ENCODE measurements around the gene SP140L. TPM values are rescaled to one million over a fixed set of nuclear protein-coding genes. Genes with fewer than 3 reads are reported as not detected.
A peak's percentile ranks its signal among the peaks of the same experiment; 100 is the strongest.
"Not testable (repeated sequence)": the region's sequence is repeated elsewhere in the genome, so short reads cannot be mapped to it uniquely, and the experiment has no call there.

Gene SP140L
- total and polyA plus RNA-seq, 2 donors, result 11.9 to 26.5 TPM

GRCh38 chr2:230306474-230306873 lies 20.5 kb upstream of the SP140L start:
- Histone ChIP-seq H3K27me3 (ENCODE audit: control insufficient read depth in 2 of 2, insufficient read depth in 1 of 2, low read length in 1 of 2) (no peaks in the 10 kb centered on the region), H3K4me3 (ENCODE audit: low read length in 2 of 2) (no peak overlapping the region), H3K9me3 (ENCODE audit: control insufficient read depth in 2 of 2, insufficient read depth in 1 of 2, low read length in 1 of 2) (peaks cover 0 to 23% of the 10 kb centered on the region in 2 donors), H3K27ac (ENCODE audit: low read depth in 1 of 2, low read length in 1 of 2) (no peak overlapping the region), H3K4me1 (ENCODE audit: control insufficient read depth in 2 of 2, insufficient read depth in 2 of 2, low read length in 2 of 2) (no peaks in the 10 kb centered on the region), H3K36me3 (ENCODE audit: control insufficient read depth in 2 of 2, insufficient read depth in 2 of 2, low read length in 1 of 2) (no peaks in the 10 kb centered on the region)
- DNase-seq (ENCODE audit: low read depth in 6 of 9, low spot score in 9 of 9), result no peak
- 50% methylated on average over 2 of the region's 2 CpGs for WGBS

- H3K27me3 ChIP-seq (ENCODE audit: control insufficient read depth in 2 of 2, insufficient read depth in 1 of 2, low read length in 1 of 2), result no peaks in the 10 kb centered on the region
- H3K4me3 ChIP-seq (ENCODE audit: low read length in 2 of 2), result no peak overlapping the region
- 98% methylated on average over 2 of the region's 2 CpGs for WGBS
- no peaks in the 10 kb centered on the region for H3K4me1 ChIP-seq (ENCODE audit: control insufficient read depth in 2 of 2, insufficient read depth in 2 of 2, low read length in 2 of 2)
- no peak overlapping the region for H3K27ac ChIP-seq (ENCODE audit: low read depth in 1 of 2, low read length in 1 of 2)
- no peaks in the 10 kb centered on the region for H3K36me3 ChIP-seq (ENCODE audit: control insufficient read depth in 2 of 2, insufficient read depth in 2 of 2, low read length in 1 of 2)
- peaks cover 0 to 23% of the 10 kb centered on the region in 2 donors for H3K9me3 ChIP-seq (ENCODE audit: control insufficient read depth in 2 of 2, insufficient read depth in 1 of 2, low read length in 1 of 2)
- DNase-seq (ENCODE audit: low read depth in 6 of 9, low spot score in 9 of 9), result no peak
These were observed 19.5 kb upstream of the SP140L start for GRCh38 chr2:230307485-230307884.

GRCh38 chr2:230308402-230309000 lies 18.5 kb upstream of the SP140L start:
- no peaks in the 10 kb centered on the region for H3K4me1 ChIP-seq (ENCODE audit: control insufficient read depth in 2 of 2, insufficient read depth in 2 of 2, low read length in 2 of 2)
- no peaks in the 10 kb centered on the region for H3K36me3 ChIP-seq (ENCODE audit: control insufficient read depth in 2 of 2, insufficient read depth in 2 of 2, low read length in 1 of 2)
- no peaks in the 10 kb centered on the region for H3K27me3 ChIP-seq (ENCODE audit: control insufficient read depth in 2 of 2, insufficient read depth in 1 of 2, low read length in 1 of 2)
- no peak overlapping the region for H3K27ac ChIP-seq (ENCODE audit: low read depth in 1 of 2, low read length in 1 of 2)
- DNase-seq (ENCODE audit: low read depth in 6 of 9, low spot score in 9 of 9), result no peak
- no peak overlapping the region for H3K4me3 ChIP-seq (ENCODE audit: low read length in 2 of 2)
- 98% methylated on average over 12 of the region's 12 CpGs for WGBS
- peaks cover 0 to 23% of the 10 kb centered on the region in 2 donors for H3K9me3 ChIP-seq (ENCODE audit: control insufficient read depth in 2 of 2, insufficient read depth in 1 of 2, low read length in 1 of 2)

GRCh38 chr2:230310792-230311191 lies 16.2 kb upstream of the SP140L start:
- H3K27ac ChIP-seq (ENCODE audit: low read depth in 1 of 2, low read length in 1 of 2); H3K4me1 ChIP-seq (ENCODE audit: control insufficient read depth in 2 of 2, insufficient read depth in 2 of 2, low read length in 2 of 2); H3K4me3 ChIP-seq (ENCODE audit: low read length in 2 of 2); H3K36me3 ChIP-seq (ENCODE audit: control insufficient read depth in 2 of 2, insufficient read depth in 2 of 2, low read length in 1 of 2); H3K27me3 ChIP-seq (ENCODE audit: control insufficient read depth in 2 of 2, insufficient read depth in 1 of 2, low read length in 1 of 2); DNase-seq (ENCODE audit: low read depth in 6 of 9, low spot score in 9 of 9): not testable (repeated sequence)
- H3K9me3 ChIP-seq (ENCODE audit: control insufficient read depth in 2 of 2, insufficient read depth in 1 of 2, low read length in 1 of 2), result peaks cover 0 to 16% of the 10 kb centered on the region in 2 donors
- WGBS, result 93% methylated on average over 1 of the region's 5 CpGs

- not testable (repeated sequence) for H3K27me3 ChIP-seq (ENCODE audit: control insufficient read depth in 2 of 2, insufficient read depth in 1 of 2, low read length in 1 of 2); H3K4me1 ChIP-seq (ENCODE audit: control insufficient read depth in 2 of 2, insufficient read depth in 2 of 2, low read length in 2 of 2); H3K4me3 ChIP-seq (ENCODE audit: low read length in 2 of 2); H3K36me3 ChIP-seq (ENCODE audit: control insufficient read depth in 2 of 2, insufficient read depth in 2 of 2, low read length in 1 of 2); H3K9me3 ChIP-seq (ENCODE audit: control insufficient read depth in 2 of 2, insufficient read depth in 1 of 2, low read length in 1 of 2); DNase-seq (ENCODE audit: low read depth in 6 of 9, low spot score in 9 of 9); H3K27ac ChIP-seq (ENCODE audit: low read depth in 1 of 2, low read length in 1 of 2)
- WGBS, result 94% methylated on average over 1 of the region's 1 CpG
These were observed 15.4 kb upstream of the SP140L start for GRCh38 chr2:230311634-230312033.

- no peaks in the 10 kb centered on the region for H3K9me3 ChIP-seq (ENCODE audit: control insufficient read depth in 2 of 2, insufficient read depth in 1 of 2, low read length in 1 of 2)
- no peak overlapping the region for H3K27ac ChIP-seq (ENCODE audit: low read depth in 1 of 2, low read length in 1 of 2)
- peaks cover 1 to 5% of the 10 kb centered on the region in 2 donors for H3K4me1 ChIP-seq (ENCODE audit: control insufficient read depth in 2 of 2, insufficient read depth in 2 of 2, low read length in 2 of 2)
- DNase-seq (ENCODE audit: low read depth in 6 of 9, low spot score in 9 of 9), result no peak
- no peaks in the 10 kb centered on the region for H3K27me3 ChIP-seq (ENCODE audit: control insufficient read depth in 2 of 2, insufficient read depth in 1 of 2, low read length in 1 of 2)
- no peaks in the 10 kb centered on the region for H3K36me3 ChIP-seq (ENCODE audit: control insufficient read depth in 2 of 2, insufficient read depth in 2 of 2, low read length in 1 of 2)
- 100% methylated on average over 2 of the region's 2 CpGs for WGBS
- H3K4me3 ChIP-seq (ENCODE audit: low read length in 2 of 2), result no peak overlapping the region
These were observed 14.4 kb upstream of the SP140L start for GRCh38 chr2:230312638-230313037.

GRCh38 chr2:230317366-230317765 lies 9.6 kb upstream of the SP140L start:
- Histone ChIP-seq H3K27ac (ENCODE audit: low read depth in 1 of 2, low read length in 1 of 2) (peak overlapping the region in 1 of 2 donors; percentile 89), H3K9me3 (ENCODE audit: control insufficient read depth in 2 of 2, insufficient read depth in 1 of 2, low read length in 1 of 2) (peaks cover 0 to 3% of the 10 kb centered on the region in 2 donors), H3K27me3 (ENCODE audit: control insufficient read depth in 2 of 2, insufficient read depth in 1 of 2, low read length in 1 of 2) (no peaks in the 10 kb centered on the region), H3K36me3 (ENCODE audit: control insufficient read depth in 2 of 2, insufficient read depth in 2 of 2, low read length in 1 of 2) (no peaks in the 10 kb centered on the region), H3K4me3 (ENCODE audit: low read length in 2 of 2) (no peak overlapping the region), H3K4me1 (ENCODE audit: control insufficient read depth in 2 of 2, insufficient read depth in 2 of 2, low read length in 2 of 2) (peaks cover 33 to 38% of the 10 kb centered on the region in 2 donors)
- over 99% methylated on average over 3 of the region's 3 CpGs for WGBS
- DNase-seq (ENCODE audit: low read depth in 6 of 9, low spot score in 9 of 9), result no peak

GRCh38 chr2:230318190-230319121 lies 8.5 kb upstream of the SP140L start:
- Histone ChIP-seq H3K27ac (ENCODE audit: low read depth in 1 of 2, low read length in 1 of 2) (peak overlapping the region; percentile 51 to 85), H3K9me3 (ENCODE audit: control insufficient read depth in 2 of 2, insufficient read depth in 1 of 2, low read length in 1 of 2) (peaks cover 0 to 10% of the 10 kb centered on the region in 2 donors), H3K4me3 (ENCODE audit: low read length in 2 of 2) (peak overlapping the region in 1 of 2 donors; percentile 6), H3K36me3 (ENCODE audit: control insufficient read depth in 2 of 2, insufficient read depth in 2 of 2, low read length in 1 of 2) (no peaks in the 10 kb centered on the region), H3K27me3 (ENCODE audit: control insufficient read depth in 2 of 2, insufficient read depth in 1 of 2, low read length in 1 of 2) (no peaks in the 10 kb centered on the region), H3K4me1 (ENCODE audit: control insufficient read depth in 2 of 2, insufficient read depth in 2 of 2, low read length in 2 of 2) (peaks cover 33 to 38% of the 10 kb centered on the region in 2 donors)
- 53% methylated on average over 6 of the region's 6 CpGs for WGBS
- DNase-seq (ENCODE audit: low read depth in 6 of 9, low spot score in 9 of 9), result peak in 6 of 9 donors; percentile 8 to 34 (median 16)

- no peaks in the 10 kb centered on the region for H3K27me3 ChIP-seq (ENCODE audit: control insufficient read depth in 2 of 2, insufficient read depth in 1 of 2, low read length in 1 of 2)
- H3K9me3 ChIP-seq (ENCODE audit: control insufficient read depth in 2 of 2, insufficient read depth in 1 of 2, low read length in 1 of 2), result peaks cover 0 to 10% of the 10 kb centered on the region in 2 donors
- H3K36me3 ChIP-seq (ENCODE audit: control insufficient read depth in 2 of 2, insufficient read depth in 2 of 2, low read length in 1 of 2), result no peaks in the 10 kb centered on the region
- peak overlapping the region; percentile 51 to 85 for H3K27ac ChIP-seq (ENCODE audit: low read depth in 1 of 2, low read length in 1 of 2)
- H3K4me3 ChIP-seq (ENCODE audit: low read length in 2 of 2), result peak overlapping the region in 1 of 2 donors; percentile 6
- 8% methylated on average over 5 of the region's 5 CpGs for WGBS
- DNase-seq (ENCODE audit: low read depth in 6 of 9, low spot score in 9 of 9), result peak; percentile 50 to 93 (median 66)
- peaks cover 33 to 38% of the 10 kb centered on the region in 2 donors for H3K4me1 ChIP-seq (ENCODE audit: control insufficient read depth in 2 of 2, insufficient read depth in 2 of 2, low read length in 2 of 2)
These were observed 7.7 kb upstream of the SP140L start for GRCh38 chr2:230319211-230319862.

All from thymus (tissue), 11 donors.